ENCODE measurements around the gene ZWILCH. TPM values are rescaled to one million over a fixed set of nuclear protein-coding genes. Genes with fewer than 3 reads are reported as not detected.
A peak's percentile ranks its signal among the peaks of the same experiment; 100 is the strongest.

The ZWILCH gene
- total RNA-seq, 1 donor from 2014 or later, result 23.3 TPM

- peaks cover 21% of the 10 kb centered on the region for H3K4me1 Mint-ChIP-seq (ENCODE audit: low read depth)
- no peak for DNase-seq (ENCODE audit: low spot score, unreplicated experiment)
- H3K4me3 Mint-ChIP-seq (ENCODE audit: low read depth), result no peak overlapping the region
- no peak overlapping the region for H3K27ac Mint-ChIP-seq
- H3K9me3 Mint-ChIP-seq (ENCODE audit: low read depth), result no peaks in the 10 kb centered on the region
- TF ChIP-seq CTCF (IDR thresholded peaks at IDR 0.05; ENCODE audit: unreplicated experiment), result no peak
- no peaks in the 10 kb centered on the region for H3K36me3 Mint-ChIP-seq (ENCODE audit: insufficient read depth)
- peaks cover 15% of the 10 kb centered on the region for H3K27me3 Mint-ChIP-seq
These were observed 86.3 kb downstream of the ZWILCH start for GRCh38 chr15:66591322-66591862.

- Mint-ChIP-seq H3K27me3 (peaks cover 15% of the 10 kb centered on the region), H3K27ac (peak overlapping the region; percentile 38), H3K4me3 (ENCODE audit: low read depth) (peak overlapping the region; percentile 35), H3K36me3 (ENCODE audit: insufficient read depth) (no peaks in the 10 kb centered on the region), H3K4me1 (ENCODE audit: low read depth) (peaks cover 20% of the 10 kb centered on the region), H3K9me3 (ENCODE audit: low read depth) (no peaks in the 10 kb centered on the region)
- DNase-seq (ENCODE audit: low spot score, unreplicated experiment), result peak; percentile 16
- no peak for TF ChIP-seq CTCF (IDR thresholded peaks at IDR 0.05; ENCODE audit: unreplicated experiment)
These were observed 87.5 kb downstream of the ZWILCH start for GRCh38 chr15:66592505-66593218.

GRCh38 chr15:66593219-66593780 lies 88.2 kb downstream of the ZWILCH start:
- TF ChIP-seq CTCF (IDR thresholded peaks at IDR 0.05; ENCODE audit: unreplicated experiment), result no peak
- H3K4me1 Mint-ChIP-seq (ENCODE audit: low read depth), result peaks cover 19% of the 10 kb centered on the region
- no peak for DNase-seq (ENCODE audit: low spot score, unreplicated experiment)
- H3K27ac Mint-ChIP-seq, result peak overlapping the region; percentile 29
- no peak overlapping the region for H3K4me3 Mint-ChIP-seq (ENCODE audit: low read depth)
- H3K36me3 Mint-ChIP-seq (ENCODE audit: insufficient read depth), result no peaks in the 10 kb centered on the region
- peaks cover 13% of the 10 kb centered on the region for H3K27me3 Mint-ChIP-seq
- H3K9me3 Mint-ChIP-seq (ENCODE audit: low read depth), result no peaks in the 10 kb centered on the region

- Mint-ChIP-seq H3K36me3 (ENCODE audit: insufficient read depth) (no peaks in the 10 kb centered on the region), H3K9me3 (ENCODE audit: low read depth) (no peaks in the 10 kb centered on the region), H3K4me3 (ENCODE audit: low read depth) (no peak overlapping the region), H3K27me3 (peaks cover 17% of the 10 kb centered on the region), H3K4me1 (ENCODE audit: low read depth) (peaks cover 19% of the 10 kb centered on the region), H3K27ac (no peak overlapping the region)
- no peak for TF ChIP-seq CTCF (IDR thresholded peaks at IDR 0.05; ENCODE audit: unreplicated experiment)
- no peak for DNase-seq (ENCODE audit: low spot score, unreplicated experiment)
These were observed 89.2 kb downstream of the ZWILCH start for GRCh38 chr15:66594344-66594743.

GRCh38 chr15:66594836-66595235 lies 89.7 kb downstream of the ZWILCH start:
- DNase-seq (ENCODE audit: low spot score, unreplicated experiment), result no peak
- H3K4me3 Mint-ChIP-seq (ENCODE audit: low read depth), result no peak overlapping the region
- TF ChIP-seq CTCF (IDR thresholded peaks at IDR 0.05; ENCODE audit: unreplicated experiment), result no peak
- no peaks in the 10 kb centered on the region for H3K9me3 Mint-ChIP-seq (ENCODE audit: low read depth)
- H3K27ac Mint-ChIP-seq, result no peak overlapping the region
- peaks cover 21% of the 10 kb centered on the region for H3K27me3 Mint-ChIP-seq
- no peaks in the 10 kb centered on the region for H3K36me3 Mint-ChIP-seq (ENCODE audit: insufficient read depth)
- H3K4me1 Mint-ChIP-seq (ENCODE audit: low read depth), result peaks cover 19% of the 10 kb centered on the region

Data from progenitor cell of endocrine pancreas (in vitro differentiated cells).